PC-3 (cell line): Measurements from ENCODE around the gene UBAP1.

Source experiments
- CTCF ChIP-seq: fragments of 300-600 bp; sonication (generic); conservative IDR thresholded peaks from 2 replicates; pipeline ENCODE4 v1.5.1; 2017; ENCODE audit warnings: antibody characterized with exemption, low read depth, mild to moderate bottlenecking, low read length
- EZH2 ChIP-seq: fragments of 300-600 bp; sonication (generic); IDR thresholded peaks from one replicate; pipeline ENCODE4 v1.6.1; 2017; ENCODE audit warnings: antibody characterized with exemption, mild to moderate bottlenecking, low read length; ENCODE audit not compliant: unreplicated experiment

- TF ChIP-seq CTCF (no peak), EZH2 (no peak)
Measured at GRCh38 chr9:34254966-34255825, 76.4 kb downstream of the UBAP1 start.
